HL-60 (cell line): ENCODE measurements around the gene MYO5B.

Experiments used
- DNase-seq, 2 experiments: peaks; one replicate each; pipeline ENCODE4 v3.0.0-alpha.2; 2010 to 2020; ENCODE audit warnings: low read depth in 1 of 2, low spot score in 1 of 2
- H3K27ac ChIP-seq: fragments of 250-450 bp; sonication (Bioruptor Pico); replicated peaks from 2 replicates; pipeline ENCODE4 v1.5.1; 2020; ENCODE audit warnings: mild to moderate bottlenecking, moderate library complexity
- H3K27me3 ChIP-seq: fragments of 250-450 bp; sonication (Bioruptor Pico); 2 replicates; pipeline ENCODE4 v1.5.1; 2021; ENCODE audit warnings: mild to moderate bottlenecking, moderate library complexity; ENCODE audit not compliant: insufficient read depth, poor library complexity, severe bottlenecking
- H3K4me3 ChIP-seq: replicated peaks from 2 replicates; pipeline ENCODE4 v1.5.1; 2011; ENCODE audit warnings: mild to moderate bottlenecking, control low read depth, low read length; ENCODE audit not compliant: insufficient read depth
- GABPA ChIP-seq: IDR thresholded peaks from 2 replicates; pipeline ENCODE4 v1.6.1; 2012; ENCODE audit warnings: low read depth
- POLR2AphosphoS5 ChIP-seq: IDR thresholded peaks from 2 replicates; pipeline ENCODE4 v1.6.1; 2012; ENCODE audit warnings: low read depth
- SPI1 ChIP-seq: IDR thresholded peaks from 2 replicates; pipeline ENCODE4 v1.6.1; 2012; ENCODE audit warnings: low read depth, mild to moderate bottlenecking, borderline replicate concordance
- TF ChIP-seq, protein P1 (sequence below): IDR thresholded peaks from 2 replicates; pipeline ENCODE4 v1.6.1; 2012; ENCODE audit warnings: low read depth; ENCODE audit not compliant: insufficient replicate concordance
- TF ChIP-seq, protein P2 (sequence below): IDR thresholded peaks from one replicate; pipeline ENCODE4 v1.5.1; 2011; ENCODE audit warnings: low read length, control low read depth, inconsistent platforms; ENCODE audit not compliant: insufficient read depth

Gene MYO5B

GRCh38 chr18:49907346-49907929 lies 287.5 kb downstream of the MYO5B start:
- Histone ChIP-seq H3K27me3 (peaks cover 9% of the 10 kb centered on the region), H3K27ac (no peak overlapping the region), H3K4me3 (no peak overlapping the region)
- DNase-seq, result no peak
- TF ChIP-seq SPI1 (no peak), POLR2AphosphoS5 (no peak), GABPA (no peak)
- TF ChIP-seq, protein P1, sequence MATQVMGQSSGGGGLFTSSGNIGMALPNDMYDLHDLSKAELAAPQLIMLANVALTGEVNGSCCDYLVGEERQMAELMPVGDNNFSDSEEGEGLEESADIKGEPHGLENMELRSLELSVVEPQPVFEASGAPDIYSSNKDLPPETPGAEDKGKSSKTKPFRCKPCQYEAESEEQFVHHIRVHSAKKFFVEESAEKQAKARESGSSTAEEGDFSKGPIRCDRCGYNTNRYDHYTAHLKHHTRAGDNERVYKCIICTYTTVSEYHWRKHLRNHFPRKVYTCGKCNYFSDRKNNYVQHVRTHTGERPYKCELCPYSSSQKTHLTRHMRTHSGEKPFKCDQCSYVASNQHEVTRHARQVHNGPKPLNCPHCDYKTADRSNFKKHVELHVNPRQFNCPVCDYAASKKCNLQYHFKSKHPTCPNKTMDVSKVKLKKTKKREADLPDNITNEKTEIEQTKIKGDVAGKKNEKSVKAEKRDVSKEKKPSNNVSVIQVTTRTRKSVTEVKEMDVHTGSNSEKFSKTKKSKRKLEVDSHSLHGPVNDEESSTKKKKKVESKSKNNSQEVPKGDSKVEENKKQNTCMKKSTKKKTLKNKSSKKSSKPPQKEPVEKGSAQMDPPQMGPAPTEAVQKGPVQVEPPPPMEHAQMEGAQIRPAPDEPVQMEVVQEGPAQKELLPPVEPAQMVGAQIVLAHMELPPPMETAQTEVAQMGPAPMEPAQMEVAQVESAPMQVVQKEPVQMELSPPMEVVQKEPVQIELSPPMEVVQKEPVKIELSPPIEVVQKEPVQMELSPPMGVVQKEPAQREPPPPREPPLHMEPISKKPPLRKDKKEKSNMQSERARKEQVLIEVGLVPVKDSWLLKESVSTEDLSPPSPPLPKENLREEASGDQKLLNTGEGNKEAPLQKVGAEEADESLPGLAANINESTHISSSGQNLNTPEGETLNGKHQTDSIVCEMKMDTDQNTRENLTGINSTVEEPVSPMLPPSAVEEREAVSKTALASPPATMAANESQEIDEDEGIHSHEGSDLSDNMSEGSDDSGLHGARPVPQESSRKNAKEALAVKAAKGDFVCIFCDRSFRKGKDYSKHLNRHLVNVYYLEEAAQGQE, result no peak
- TF ChIP-seq, protein P2, sequence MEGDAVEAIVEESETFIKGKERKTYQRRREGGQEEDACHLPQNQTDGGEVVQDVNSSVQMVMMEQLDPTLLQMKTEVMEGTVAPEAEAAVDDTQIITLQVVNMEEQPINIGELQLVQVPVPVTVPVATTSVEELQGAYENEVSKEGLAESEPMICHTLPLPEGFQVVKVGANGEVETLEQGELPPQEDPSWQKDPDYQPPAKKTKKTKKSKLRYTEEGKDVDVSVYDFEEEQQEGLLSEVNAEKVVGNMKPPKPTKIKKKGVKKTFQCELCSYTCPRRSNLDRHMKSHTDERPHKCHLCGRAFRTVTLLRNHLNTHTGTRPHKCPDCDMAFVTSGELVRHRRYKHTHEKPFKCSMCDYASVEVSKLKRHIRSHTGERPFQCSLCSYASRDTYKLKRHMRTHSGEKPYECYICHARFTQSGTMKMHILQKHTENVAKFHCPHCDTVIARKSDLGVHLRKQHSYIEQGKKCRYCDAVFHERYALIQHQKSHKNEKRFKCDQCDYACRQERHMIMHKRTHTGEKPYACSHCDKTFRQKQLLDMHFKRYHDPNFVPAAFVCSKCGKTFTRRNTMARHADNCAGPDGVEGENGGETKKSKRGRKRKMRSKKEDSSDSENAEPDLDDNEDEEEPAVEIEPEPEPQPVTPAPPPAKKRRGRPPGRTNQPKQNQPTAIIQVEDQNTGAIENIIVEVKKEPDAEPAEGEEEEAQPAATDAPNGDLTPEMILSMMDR, result no peak

GRCh38 chr18:49905771-49906170 lies 289.2 kb downstream of the MYO5B start:
- DNase-seq, result no peak
- Histone ChIP-seq H3K4me3 (no peak overlapping the region), H3K27me3 (peaks cover 9% of the 10 kb centered on the region), H3K27ac (no peak overlapping the region)
- no peak for TF ChIP-seq GABPA
- TF ChIP-seq SPI1, result no peak
- TF ChIP-seq, protein P2, result no peak
- no peak for TF ChIP-seq POLR2AphosphoS5
- TF ChIP-seq, protein P1, result no peak

GRCh38 chr18:49904871-49905555 lies 289.9 kb downstream of the MYO5B start:
- Histone ChIP-seq H3K27ac (no peak overlapping the region), H3K4me3 (no peak overlapping the region), H3K27me3 (peaks cover 9% of the 10 kb centered on the region)
- TF ChIP-seq, protein P2, result no peak
- TF ChIP-seq, protein P1, result no peak
- TF ChIP-seq POLR2AphosphoS5 (no peak), GABPA (no peak), SPI1 (no peak)
- DNase-seq, result no peak
